GM21528 (cell line): ENCODE measurements around the gene ZCCHC24.
"Not testable (repeated sequence)": the region's sequence is repeated elsewhere in the genome, so short reads cannot be mapped to it uniquely, and the experiment has no call there.

ENCODE experiments used
- ATAC-seq: cut with Tn5 transposase; IDR thresholded peaks from one replicate; pipeline ENCODE4 v1.9.1; 2021; ENCODE audit warnings: mild to moderate bottlenecking, moderate library complexity; ENCODE audit not compliant: unreplicated experiment, low FRiP score

ZCCHC24 gene

GRCh38 chr10:79337783-79338469, 107.5 kb downstream of the ZCCHC24 start:
- not testable (repeated sequence) for ATAC-seq

DNA sequence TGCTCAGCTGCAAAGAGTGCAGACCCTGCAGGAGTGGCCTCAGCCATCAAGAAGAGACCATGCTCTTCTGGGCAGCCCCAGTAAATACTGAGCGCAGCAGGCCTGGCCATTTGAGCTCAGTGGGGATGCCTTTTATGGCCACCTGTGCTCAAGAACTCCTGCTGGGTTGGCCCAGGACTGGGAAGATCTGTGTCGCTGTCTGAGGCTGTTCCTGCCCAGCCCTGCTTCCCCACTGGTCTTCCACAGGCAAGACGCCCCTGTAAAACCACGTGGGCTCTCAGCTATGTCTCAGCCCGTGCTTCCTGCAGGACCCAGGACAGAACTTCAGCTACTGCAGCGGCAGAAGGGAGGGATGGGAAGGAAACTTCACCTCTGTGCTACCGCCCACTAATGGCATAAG, 108.7 kb downstream of the ZCCHC24 start:
- no peak for ATAC-seq

GRCh38 chr10:79336276-79336675, 109.1 kb downstream of the ZCCHC24 start:
- ATAC-seq, result no peak

DNA sequence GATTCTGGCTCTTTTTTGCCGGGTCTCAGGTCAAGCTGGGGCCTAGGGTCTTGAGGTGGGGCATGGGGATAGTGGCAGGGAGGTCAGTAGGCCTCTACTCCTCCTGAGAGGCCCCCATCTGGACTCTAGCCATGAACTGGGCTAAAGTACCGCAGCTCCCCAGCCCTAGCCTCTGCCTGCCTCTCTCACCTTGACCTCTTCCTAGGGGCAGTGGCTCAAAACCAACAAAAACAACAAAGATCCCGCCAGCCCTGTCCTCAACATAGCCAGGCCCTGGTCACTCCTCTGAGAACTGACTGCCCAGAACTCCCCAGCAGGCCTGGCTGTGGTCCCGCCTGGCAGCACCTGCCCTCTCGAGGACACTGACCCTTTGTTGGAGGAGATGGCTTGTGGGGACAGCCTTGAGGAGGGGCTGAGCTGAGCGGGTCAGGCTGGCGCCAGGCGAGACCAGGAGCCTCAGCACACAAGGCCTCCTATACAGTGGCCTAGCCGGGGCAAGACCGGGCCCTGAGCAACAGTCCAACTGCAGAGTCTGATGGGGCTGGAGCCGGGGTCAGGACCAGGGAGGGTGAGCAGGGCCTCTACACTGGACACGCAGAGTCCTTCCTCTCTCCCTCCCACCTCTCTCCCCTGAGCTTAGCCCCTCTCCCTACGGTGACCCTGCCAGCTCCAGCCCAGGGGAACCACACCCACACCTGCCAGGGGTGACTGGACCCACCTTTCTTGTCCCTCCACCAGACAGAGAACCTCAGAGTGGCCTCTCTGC, 109.8 kb downstream of the ZCCHC24 start:
- ATAC-seq, result no peak

GRCh38 chr10:79335094-79335469, 110.3 kb downstream of the ZCCHC24 start:
- ATAC-seq, result no peak

- ATAC-seq, result no peak
Observed at GRCh38 chr10:79334573-79334972, 110.9 kb downstream of the ZCCHC24 start.

DNA sequence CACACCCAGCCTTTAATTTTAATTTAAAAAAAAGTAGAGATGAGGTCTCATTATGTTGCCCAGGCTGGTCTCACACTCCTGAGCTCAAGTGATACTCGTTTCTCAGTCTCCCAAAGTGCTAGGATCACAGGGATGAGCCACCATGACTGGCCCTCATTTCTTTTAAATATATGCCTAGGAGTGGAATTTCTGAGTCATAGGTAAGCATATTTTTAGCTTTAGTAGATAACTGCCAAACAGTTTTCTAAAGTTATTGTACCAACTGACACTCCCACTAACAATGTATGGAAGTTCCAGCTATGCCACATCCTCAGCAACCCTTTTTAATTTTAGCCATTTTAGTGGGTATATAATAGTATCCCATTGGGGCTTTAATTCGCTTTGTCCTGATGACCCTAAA, 111.9 kb downstream of the ZCCHC24 start:
- no peak for ATAC-seq

- ATAC-seq, result not testable (repeated sequence)
Observed at GRCh38 chr10:79332610-79333315, 112.7 kb downstream of the ZCCHC24 start.
